ENCODE measurements around the gene BZW1.

The BZW1 gene

DNA sequence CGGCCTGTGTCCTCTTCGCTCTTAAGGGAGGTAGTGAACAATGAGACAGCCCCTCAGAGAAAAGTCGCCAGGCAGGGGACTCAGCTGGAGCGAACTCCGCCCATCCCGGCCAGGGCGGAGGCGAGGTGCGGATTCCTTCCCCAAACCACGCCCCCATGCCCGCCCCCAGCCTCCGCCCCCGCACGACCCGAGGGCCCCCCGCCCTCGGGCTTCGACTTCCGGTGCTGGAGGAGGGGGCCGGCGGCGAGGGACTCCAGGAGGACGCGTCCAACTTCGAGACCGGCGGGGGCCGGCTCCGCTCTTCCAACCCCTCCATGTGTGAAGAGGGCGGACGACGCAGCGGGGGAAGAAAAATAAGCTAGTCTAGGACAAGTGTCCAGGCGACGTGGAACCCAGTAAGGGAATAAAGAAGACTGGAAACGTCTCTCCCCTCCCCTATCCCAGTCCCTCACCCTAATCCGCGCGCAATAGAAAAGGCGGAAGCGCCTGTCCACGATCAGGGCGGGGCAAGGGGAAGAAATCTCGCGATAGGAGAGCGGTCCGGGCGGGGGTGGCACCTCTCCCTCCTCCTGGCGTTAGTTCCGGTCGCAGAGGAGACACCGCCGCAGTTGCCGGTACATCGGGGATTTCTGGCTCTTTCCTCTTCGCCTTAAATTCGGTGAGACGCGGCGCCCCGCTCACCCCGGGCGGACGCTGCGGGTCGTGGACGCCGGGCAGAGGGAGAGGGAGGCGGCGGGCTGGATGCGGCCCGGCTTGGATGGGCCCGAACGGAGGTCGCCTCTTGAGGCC lies at the start of gene BZW1:
Gene BZW1 (plus strand): TSS at position 578 of the 789 bp plus-strand sequence. CDS start 1,308 bp downstream, outside the sequence.
- DNase-seq = peak; percentile 95

DNA sequence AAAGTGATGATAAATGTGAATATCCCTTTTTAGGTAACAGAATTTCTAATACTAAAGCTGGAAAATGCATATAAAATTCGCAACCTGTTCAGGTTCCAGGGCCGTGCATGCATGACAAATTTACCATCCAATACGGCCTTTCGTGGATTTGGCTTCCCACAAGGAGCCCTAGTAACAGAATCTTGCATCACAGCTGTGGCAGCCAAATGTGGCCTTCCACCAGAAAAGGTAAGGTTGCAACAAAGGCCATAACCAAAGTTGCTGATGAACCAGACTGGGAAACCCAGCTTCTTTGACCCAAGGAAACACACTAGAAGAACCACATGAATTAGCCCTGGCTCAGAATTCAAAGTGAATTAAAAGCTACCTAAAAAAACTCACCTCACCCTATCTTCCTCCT lies 49.6 kb upstream of the BZW1 start:
- DNase-seq = no peak

DNA sequence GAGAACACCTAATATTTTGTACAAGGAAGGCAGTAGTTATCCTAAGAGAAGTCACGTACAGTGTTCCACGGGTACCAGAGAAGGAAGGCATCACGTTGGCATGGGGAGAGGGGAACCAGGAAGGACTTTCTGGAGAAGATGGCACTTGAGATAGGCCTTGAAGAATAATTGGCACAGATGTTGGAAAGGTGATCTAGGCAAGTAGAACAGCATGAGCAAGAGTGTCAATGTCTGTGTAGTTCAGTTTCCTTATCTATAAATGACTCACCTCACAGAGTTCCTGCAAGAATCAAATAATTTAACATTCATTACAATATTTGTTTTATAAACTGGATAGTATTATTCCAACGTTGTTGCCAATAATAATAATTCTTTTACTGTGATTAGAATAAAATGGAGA lies 48.3 kb upstream of the BZW1 start:
- no peak for DNase-seq

DNA sequence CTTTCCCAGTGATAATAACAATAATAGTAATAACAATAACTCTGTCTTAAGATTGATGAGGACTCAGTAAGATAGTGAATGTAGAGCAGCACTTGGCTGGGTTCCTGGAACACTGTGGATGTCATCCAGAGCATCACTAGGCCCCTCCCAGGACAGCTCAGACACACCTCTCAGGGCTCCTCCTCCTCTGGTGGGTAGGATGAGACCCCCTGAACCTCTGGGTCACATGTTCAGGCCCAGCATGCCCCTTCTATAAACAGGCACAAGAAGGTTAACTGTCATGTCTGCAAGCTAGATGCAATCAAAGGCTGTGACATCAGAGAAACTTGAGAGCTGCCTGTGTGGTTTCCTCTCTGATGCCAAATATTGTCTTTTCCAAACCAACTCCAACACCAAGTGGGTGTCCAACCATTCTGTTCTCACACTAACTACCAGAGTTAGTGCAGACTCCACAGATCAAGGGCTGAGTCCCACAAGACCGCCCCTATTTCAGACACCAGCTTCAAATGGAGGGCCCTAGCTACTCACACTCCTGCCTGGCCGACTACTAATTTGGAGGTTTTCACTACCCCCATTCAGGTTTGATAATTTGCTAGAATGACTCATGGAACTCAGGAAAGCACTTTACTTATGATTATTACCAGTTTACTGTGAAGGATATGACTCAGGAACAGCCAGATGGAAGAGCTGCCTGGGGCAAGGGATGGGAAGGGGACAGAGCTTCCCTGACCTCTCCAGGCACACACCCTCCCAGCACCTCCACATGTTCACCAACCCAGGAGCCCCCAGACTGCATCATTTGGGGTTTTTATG lies 46.4 kb upstream of the BZW1 start:
- DNase-seq = no peak

DNA sequence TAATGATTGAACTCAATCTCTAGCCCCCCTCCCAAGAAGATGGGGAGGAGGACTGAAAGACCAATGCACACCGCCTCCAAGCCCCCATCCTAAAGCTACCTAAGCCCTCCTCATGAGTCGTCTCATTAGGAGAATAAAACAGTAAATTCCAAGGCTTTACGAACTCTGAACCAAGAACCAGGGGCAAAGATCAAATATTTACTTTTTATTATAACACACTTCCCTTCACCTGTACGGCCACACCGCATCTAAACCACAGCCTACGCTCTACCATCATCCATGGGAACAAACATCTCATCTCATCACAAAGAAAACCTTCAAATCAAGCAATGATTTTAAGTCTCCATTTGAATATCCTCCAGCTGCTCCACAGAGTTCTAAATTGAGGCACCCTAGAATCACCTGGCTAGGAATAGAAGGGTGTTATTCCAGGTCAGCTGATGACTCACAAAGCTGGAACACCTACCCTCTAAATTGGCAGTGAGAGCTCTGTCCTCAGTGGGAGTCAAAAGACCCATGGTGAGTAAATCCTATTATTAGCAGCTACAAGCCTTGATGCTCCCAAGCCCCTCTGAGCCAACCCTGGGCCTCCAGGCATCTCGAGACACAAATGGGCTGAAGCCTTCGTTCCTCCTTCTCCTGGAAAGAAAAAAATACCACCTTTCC lies 45.6 kb upstream of the BZW1 start:
- no peak for DNase-seq

DNA sequence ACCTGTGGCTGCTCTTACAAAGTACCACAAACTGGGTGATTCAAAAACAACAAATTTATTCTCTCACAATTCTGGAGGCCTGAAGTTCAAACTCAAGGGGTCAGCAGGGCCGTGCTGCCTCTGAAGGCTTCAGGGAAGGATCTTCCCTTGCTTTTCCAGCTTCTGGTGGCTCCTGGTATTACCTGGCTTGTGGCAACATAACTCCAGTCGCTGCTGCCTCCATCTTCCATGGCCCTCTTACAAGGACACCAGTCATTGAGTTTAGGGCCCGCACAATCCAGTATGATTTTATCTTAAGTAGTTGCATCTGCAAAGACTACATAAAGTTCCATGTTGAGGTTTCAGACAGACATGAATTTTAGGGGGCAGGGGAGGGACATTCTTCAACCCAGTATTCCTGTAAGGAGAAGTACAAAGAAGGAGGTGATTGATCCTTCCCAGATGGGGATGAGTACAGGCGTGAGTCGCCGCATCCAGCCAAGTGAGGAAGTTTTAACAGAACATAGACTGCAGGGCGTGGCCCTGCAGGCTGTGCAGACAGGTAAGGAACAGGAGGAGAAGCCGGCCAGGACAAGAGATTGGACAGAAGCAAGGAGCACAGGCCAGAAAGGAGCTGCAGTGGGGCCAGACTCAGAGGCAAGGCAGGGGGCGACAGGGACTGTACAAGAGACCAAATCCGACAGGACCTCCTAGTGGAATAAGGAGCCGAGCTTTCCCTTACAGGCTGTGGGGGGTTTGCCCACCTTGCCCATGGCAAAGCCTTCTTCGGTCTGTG lies 44.4 kb upstream of the BZW1 start:
- no peak for DNase-seq

DNA sequence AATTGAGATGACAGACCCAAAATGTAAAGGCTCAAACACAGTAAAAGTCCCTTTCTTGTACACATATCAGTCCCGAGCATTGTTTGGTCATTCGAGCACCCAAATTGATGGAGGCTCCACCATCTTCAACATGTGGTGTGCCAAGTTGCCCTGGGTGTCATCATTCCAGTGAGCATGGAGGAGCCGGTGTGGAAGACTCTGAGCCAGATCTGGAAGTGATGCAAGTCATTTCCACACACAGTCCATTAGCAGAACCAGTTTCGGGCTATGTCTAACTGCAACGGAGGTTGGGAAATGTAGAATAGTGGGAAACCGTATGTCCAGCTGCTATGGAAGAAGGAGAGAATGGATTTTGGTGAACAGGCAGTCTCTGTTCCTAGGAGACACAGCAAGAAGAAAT lies 40.9 kb upstream of the BZW1 start:
- DNase-seq = no peak

DNA sequence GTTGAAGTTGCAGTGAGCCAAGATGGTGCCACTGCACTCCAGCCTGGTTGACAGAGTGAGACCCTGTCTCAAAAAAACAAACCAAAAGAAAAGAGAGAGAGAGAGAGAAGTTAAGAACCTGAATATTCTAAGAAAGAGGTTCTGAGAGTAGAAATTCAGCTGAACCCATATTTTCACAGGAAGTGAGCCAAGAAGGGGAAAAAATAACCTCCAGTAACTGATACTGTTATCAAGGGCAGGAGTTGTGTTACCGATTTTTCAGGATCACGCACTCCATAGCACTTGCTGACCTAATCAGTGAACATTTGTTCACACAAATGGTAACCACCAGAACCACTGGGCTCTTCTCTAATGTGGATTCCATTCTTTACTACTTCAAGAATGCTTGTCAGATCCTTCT lies 39.1 kb upstream of the BZW1 start:
- DNase-seq = no peak

DNA sequence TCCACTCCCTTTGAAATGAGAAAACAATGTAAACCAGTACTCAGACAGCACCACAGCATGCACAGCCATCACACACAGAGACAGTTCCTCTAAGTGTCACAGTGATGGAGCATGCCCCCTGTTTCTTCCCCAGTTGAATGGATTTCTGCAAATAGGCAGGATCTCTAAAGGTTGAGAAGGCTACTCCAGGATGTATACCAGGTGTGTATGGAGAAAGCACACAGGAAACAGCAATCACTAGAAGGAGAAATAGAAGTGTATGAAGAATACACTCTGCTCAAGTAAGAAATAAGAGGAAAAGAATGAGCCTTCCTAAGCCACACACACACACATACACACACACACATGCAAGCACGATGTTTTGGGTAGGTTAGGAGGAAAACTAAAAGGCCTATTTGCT lies 38.6 kb upstream of the BZW1 start:
- DNase-seq = no peak

DNA sequence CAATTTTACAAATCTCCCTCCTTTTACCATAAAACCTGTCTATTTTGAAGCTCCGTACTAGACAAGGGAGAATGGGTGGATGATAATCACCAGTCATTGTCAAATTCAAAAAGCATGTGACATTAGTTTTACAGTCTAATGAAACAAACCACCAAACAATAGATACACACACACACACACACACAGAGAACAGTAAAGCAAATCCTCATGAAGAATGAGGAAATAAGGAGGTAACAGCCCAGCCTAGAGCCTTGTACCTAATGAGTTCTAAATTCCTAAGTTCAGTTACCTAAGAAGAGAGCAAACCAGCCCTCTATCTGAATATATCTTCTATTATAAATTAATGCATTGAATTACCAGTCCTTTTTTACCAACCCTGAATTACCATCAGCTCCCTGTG lies 36.8 kb upstream of the BZW1 start:
- no peak for DNase-seq

DNA sequence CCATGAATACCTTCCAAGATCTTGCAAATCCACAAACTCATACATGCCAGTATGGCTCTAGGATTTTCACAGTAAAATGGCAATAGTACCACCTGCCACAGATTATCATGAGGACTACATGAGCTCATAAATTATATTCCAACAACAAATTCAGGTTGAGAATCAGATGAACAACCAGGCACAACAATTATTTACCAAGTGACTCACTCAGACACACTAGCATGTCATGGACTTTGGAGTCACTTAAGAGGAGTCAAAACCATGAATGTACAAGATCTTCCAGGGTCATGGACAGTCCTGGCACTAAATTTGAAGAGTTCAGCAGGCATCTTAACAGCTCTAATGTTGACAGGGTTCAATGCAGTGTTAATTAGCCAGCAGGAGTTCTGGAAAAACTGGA lies 34.4 kb upstream of the BZW1 start:
- no peak for DNase-seq

DNA sequence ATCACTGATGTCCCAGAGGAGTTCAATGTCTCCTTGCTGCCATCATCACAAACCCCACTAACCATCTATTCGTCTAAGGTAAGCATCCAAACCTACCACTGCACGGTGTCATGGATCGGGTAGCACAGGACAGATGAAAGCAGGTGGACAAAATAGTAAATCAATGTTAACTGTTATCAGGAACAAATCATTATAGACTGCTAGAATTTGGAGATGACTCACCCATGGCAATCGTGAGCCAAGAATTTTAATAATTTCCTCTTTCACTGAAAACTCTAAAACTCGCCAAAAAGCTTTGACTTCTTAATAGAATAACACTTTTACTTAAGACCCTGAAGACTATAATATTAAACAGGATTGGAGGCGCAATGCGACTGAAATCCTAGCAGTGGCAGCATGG lies 33.7 kb upstream of the BZW1 start:
- no peak for DNase-seq

DNA sequence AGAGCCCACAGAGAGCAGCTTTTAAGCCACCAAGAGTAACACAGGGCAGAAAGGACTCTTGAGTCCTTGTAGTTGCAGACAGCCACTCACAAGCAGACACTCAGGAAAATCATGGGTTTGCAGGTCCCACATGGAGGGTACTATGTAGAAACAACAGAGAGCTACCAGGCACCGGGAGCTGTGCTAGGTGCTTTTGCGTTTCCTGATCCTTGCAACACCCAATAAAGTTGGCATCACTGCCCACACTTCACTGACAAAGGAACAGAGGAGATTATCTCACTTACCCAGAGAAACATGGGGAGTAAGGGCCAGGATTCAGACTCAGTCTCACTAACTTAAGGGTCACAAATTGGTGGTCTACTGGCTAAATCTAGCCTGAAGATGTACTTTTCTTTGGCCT lies 32.5 kb upstream of the BZW1 start:
- no peak for DNase-seq

DNA sequence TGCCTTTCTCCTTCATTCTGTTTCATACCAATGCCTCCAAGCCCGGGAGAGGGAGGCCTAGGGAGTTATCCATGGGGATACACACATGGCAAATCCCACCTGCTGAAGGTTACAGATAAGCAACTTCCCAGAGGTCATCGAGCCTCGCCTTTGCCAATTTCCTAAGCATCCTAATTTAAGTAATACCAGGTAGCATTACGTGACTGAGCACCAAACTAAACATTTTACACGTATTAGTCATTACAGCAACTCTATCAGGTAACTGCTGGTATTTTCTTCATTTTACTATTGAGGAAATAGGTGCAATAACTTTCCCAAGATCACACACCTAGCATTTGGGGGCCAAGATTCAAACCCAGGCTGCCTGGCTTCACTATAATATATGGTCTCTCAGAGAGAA lies 30.1 kb upstream of the BZW1 start:
- DNase-seq = no peak

DNA sequence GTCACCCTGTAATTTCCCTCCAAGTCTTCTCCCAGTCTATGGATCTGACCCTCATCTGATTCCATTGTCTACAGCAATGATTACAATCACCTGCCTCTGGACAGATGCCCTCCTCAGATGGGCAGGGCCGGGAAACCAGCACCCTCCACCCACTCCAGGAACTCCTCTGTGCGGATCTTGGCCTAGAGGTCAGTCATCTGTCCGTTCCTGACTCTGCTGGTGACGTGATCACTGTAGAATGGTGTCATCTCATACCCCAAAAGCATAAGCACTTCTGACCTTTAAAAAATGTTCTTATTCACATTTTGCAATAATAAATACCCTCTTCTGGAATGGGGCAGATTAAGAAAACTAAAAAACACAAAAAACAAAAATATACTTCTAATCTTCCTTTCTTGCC lies 29.5 kb upstream of the BZW1 start:
- no peak for DNase-seq

DNA sequence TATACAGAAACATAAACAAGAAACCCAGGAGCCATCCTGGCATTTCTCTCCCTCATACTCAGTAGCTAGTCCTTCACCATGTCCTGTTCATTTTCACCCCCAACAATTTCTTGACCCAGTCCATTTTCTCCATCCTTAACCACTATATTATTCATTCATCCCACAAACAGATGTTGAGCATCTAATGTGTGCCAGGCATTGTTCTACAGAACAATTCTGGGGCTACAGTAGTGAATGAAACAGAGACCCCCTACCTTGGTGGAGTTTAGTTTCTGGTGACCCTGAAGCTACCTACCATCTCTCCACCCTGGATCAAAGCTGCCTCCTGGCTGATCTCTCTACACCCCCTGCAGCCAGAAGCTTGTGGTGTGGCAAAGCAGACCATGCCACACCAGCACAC lies 27.5 kb upstream of the BZW1 start:
- no peak for DNase-seq

DNA sequence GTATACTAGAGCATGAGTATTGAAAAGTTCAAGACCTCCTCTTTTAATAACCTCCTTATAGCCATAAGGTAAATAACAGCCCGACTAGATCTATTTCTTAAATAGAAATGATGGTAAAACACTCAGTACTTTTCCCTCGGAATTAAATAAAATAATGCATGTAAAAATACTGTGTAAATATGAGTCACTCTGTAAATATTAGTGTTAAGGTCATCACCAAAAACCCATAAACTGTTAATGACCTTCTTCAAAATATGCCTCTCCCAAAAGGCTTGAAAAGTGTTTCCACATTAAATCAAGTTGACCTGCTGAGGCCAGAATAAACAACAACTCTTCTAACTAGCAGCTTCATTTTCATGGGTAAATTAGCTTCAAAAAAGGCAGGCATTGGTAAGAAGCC lies 25.3 kb upstream of the BZW1 start:
- no peak for DNase-seq

DNA sequence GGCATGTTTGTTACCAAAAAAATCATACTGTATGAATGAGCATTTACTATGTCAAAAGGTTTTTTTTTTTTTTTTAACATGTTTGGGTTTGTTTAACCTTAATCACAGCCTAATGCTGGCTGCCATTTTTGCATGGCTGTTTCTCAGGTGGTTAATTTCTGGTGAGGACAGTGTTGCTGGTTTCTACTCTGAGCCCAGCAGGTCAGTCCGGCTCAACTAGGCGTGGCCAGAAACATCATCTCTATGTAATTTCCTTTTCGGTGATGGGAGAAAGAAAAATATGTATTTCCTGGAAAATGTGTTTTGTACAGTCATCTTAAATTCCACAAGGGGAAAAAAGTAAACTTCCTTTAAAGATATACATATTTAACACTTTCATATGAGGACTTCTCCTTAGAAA lies 24.9 kb upstream of the BZW1 start:
- no peak for DNase-seq

DNA sequence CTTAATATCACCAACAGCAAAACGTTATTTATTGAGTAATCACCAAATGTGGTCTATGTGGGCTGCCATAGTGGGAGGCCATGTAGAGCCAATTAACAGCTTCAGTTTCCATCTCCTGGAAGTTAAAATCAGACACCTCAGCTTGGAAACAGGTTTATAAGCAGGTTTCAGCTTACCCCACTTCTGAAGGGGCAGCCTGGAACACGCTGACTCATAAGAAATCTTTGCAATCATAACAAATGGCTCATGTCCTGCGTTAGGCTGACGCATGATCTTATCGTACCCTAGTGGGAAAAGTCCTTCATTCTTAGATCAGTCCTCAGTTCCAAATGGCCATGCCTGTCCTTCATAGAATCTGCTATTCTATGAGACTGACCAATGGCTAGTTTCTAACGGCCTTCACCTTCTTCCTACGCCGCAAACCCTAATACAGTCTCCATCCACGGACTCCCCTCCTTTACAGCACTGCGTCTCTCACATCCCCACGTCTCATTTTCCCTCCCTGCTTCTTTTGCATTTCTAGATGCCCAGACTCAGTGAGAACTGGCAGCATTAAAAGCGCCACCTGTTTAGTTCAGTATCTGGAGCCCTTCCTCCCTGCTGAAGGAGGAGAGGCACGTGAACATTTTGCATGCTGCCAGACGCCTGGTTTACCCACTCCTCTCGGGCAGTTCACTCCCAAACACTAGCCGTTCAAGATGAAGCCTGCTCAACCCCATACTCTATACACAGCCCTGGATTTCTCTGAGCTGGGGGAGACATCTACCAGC lies 24.2 kb upstream of the BZW1 start:
- no peak for DNase-seq

DNA sequence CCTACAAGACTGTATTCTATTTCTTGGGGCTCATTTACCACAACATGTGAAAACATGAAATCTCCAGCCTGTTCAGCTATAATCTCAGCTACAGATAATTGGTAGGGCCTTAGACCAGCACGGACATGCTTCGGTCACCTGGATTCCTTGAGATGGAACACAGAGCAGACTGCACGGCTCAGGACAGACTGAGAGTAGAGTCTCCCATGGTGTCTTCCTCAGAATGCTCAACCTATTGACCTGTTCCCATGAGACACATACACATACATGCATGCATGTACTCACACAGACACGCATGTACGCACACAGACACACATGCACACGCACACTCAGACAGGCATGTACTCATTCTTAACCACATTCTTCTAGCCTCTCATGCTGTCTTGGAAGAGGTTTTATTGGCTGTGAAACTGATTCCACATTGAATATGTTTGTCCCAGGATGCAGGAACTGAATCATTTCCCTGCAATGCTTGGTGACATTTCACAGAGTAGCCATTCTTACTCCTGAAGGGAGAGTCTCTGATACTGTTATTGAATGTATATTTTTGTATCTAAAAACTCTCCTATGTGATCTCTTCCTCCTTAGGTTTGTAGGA lies 23.5 kb upstream of the BZW1 start:
- no peak for DNase-seq

DNA sequence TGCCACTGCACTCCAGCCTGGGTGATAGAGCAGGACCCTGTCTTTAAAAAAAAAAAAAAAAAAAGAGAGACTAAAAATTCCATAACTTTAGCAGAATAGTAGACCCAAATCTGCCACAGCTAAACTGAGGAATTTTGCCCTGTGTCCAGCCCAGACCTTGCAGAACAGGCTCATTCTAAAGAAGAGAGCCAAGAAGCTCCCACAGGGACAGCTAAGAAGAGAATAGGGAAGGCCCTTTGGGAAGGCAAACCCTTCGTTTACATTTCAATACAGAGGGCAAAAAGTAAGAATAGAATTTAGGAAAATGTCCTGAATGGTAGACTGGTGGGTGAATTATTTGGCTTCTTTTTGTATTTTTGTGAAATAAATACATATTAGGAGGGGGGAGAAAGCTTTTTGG lies 21.5 kb upstream of the BZW1 start:
- no peak for DNase-seq

DNA sequence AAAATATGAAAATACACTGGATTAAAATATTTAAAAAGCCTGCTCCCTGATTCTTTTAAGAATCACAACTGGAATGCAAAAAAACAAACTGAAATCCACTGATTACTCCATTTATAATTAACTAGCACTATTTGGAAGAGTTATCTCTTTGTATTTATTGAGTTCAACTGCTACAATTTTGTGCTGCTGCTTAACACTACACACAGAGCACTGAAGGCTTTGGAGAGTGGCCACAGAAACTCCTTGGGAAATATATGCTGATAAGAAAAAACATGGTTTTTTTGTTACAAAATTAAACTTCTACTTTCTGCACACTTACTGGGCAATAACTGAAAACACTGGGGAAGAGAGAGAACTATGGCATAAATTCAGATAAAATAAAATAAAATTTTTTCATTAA lies 19.8 kb upstream of the BZW1 start:
- no peak for DNase-seq

Data from NCI-H1694 treated with DMSO at 0.1 percent for 48 hours (cell line).